ENCODE results near the gene SCRN3.
"Not testable (repeated sequence)": the region's sequence is repeated elsewhere in the genome, so short reads cannot be mapped to it uniquely, and the experiment has no call there.

SCRN3 gene

DNA sequence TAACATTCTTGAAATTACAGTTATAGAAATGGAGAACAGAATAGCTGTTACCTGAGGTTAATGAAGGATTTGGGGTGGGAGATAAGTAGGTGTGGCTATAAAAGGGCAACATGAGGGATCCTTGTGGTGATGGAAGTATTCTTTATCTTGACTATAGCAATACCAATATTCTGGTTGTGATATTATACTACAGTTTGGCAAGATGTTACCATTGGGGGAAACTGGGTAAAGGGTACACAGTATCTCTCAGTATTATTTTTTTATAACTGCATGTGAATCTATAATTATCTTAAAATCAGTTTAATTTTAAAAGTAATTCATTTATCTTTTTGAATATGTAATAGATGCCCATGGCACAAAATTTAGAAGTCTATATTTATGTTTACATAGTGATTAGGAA lies 8.1 kb downstream of the SCRN3 start:
- no peak for DNase-seq (ENCODE audit: low read depth)

DNA sequence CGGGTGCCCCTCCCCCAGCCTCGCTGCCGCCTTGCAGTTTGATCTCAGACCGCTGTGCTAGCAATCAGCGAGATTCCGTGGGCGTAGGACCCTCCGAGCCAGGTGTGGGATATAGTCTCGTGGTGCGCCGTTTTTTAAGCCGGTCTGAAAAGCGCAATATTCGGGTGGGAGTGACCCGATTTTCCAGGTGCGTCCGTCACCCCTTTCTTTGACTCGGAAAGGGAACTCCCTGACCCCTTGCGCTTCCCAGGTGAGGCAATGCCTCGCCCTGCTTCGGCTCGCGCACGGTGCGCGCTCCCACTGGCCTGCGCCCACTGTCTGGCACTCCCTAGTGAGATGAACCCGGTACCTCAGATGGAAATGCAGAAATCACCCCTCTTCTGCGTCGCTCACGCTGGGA lies 14.5 kb downstream of the SCRN3 start:
- not testable (repeated sequence) for DNase-seq (ENCODE audit: low read depth)

DNA sequence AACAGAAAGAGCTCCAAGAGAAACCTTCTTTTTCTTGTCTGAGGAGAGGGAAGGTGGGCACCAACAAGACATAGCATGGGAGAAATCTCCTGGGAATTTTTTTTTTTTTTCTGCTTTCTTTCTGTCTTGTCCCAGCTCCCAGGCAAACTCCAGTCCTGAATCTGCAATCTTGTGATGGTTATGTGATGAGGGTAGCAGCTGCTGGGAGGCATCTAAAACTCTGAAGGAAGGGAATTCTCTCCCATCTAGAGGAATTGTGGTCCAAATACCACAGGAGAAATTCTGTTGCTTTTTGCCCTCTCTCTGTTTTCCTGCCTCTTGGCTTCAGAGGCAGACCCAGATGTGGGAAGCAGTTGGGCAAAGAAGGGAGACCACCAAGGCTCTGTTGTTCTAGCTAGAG lies 16.7 kb downstream of the SCRN3 start:
- DNase-seq (ENCODE audit: low read depth), result no peak

DNA sequence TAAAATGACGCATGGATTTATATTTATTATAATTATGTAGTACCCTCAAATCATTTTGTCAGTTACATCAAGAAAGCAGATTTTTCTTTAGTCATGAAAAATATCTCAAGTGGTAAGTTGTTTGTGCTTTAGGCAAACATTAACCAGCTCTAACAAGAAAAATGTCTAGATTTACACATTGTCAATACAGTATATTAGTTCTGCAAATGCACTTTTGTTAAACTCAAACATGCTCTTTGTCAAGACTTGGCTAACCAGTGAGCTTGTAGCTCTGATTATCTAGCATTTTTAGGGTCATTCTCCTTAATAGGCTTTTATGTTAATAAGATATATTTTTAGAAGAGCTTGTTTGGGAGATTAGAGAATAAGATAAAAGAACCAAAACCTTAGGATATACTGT lies 32.7 kb downstream of the SCRN3 start:
- no peak for DNase-seq (ENCODE audit: low read depth)

DNA sequence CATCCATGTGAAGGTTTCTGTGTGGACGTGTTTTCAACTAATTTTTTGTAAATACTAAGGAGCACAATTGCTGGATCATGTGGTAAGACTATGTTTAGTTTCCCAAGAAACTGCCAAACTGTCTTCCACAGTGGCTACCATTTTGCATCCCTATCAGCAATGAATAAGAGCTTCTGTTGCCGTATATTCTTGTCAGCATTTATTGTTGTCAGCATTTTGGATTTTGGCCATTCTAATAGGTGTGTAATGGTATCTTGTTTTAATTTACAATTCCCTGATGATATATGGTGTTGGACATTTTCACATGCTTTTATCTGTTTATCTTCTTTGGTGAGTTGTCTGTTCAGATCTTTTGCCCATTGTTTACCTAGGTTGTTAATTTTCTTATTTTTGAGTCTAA lies 34.5 kb downstream of the SCRN3 start:
- no peak for DNase-seq (ENCODE audit: low read depth)

DNA sequence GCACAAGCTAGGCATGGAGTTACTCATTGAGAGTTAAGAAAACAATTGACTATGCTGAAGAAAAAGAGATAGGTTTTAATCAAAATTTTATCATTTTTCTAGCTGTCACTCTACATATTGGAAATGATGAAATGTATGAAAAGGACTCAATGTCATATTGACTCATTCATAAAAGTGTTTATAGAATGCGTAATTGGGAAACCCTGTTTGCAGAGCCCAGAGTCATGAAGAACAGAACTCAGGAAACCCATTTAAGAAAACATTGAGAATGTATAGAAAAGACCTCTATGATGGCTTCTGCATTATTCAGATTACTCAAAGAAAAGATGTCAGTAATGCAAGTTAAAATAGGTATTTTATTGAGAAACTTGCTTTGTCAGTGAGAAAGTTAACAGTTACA lies 36.4 kb downstream of the SCRN3 start:
- DNase-seq (ENCODE audit: low read depth), result no peak

DNA sequence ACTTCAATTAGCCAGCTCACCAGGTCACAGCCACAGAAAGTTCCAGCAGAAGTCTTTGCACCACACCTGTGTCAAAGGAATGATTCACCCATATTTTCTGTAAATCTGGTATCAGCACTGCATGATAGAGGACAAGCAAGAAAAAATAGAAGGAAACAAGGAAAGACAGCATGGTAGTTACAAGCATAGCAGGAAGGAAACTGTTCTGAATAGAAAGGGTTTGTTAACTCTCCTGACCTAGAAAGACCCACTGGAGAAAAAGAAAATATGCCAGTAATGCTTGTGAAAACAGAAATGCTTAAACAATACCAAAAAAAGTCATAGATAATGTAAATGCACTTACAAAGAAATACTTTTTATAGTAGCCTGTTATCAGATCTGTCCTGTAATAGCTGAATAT lies 40.8 kb downstream of the SCRN3 start:
- DNase-seq (ENCODE audit: low read depth), result no peak

DNA sequence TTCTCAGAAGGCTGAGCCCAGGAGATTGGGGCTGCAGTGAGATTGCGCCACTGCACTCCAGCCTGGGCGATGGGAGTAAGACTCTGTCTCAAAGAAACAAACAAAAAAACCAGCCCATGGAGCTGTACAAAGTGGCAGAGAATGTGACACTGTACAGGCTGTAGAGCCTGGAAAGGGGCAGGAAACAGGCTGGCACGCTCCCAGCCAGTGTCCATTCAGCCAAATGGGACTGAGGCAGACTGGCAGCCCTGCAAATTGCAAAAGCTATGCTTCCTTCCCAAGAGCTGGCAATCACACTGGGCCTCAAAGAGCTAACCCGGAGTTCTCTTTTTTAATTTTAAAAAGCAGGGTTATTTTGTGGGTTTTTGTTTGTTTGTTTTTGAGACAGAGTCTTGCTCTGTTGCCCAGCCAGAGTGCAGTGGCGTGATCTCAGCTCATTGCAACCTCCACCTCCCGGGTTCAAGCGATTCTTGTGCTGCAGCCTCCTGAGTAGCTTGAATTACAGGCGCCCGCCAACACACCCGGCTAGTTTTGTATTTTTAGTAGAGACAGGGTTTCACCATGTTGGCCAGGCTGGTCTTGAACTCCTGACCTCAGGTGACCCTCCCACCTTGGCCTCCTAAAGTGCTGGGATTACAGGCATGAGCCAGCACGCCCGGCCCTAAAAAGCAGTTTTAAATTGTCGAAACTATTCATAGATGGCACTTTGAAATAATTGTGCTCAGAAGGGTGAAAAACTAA lies 42.8 kb downstream of the SCRN3 start:
- no peak for DNase-seq (ENCODE audit: low read depth)

DNA sequence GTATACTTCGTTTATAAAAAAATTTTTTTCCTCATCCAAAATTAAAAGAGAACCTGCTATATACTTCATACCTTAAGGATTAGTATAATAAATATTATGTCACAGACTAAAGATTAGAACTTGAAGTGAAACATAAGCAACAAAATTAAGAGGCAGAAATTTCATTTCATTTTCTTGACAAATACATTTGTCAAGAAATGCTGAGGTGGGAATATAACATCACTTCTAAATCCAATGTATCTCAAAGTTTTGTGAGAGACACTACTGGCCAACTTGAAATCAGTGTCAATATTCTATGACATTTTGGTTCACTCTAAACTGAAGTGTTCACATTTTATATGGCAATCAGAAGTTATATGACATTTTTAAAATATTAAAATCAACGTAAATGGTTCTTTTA lies 43.8 kb downstream of the SCRN3 start:
- no peak for DNase-seq (ENCODE audit: low read depth)

DNA sequence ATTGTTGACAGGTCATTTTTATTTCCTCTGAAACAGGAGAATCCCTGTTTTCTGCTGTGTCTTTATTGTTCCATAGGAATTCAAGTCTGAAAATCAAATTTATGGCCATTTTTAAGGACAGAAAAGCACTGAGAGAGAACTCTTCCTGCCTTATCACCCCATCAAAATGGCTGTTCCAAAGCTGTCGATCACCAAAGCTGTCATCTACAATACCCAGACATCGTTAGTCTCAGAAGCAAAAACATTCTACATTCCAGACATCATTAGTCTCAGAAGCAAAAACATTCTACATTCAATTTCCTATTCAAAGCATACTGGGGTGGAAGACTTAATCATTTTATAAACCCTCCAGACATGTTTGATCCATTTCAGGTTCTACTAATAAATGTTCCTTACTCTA lies 44.4 kb downstream of the SCRN3 start:
- DNase-seq (ENCODE audit: low read depth), result no peak

DNA sequence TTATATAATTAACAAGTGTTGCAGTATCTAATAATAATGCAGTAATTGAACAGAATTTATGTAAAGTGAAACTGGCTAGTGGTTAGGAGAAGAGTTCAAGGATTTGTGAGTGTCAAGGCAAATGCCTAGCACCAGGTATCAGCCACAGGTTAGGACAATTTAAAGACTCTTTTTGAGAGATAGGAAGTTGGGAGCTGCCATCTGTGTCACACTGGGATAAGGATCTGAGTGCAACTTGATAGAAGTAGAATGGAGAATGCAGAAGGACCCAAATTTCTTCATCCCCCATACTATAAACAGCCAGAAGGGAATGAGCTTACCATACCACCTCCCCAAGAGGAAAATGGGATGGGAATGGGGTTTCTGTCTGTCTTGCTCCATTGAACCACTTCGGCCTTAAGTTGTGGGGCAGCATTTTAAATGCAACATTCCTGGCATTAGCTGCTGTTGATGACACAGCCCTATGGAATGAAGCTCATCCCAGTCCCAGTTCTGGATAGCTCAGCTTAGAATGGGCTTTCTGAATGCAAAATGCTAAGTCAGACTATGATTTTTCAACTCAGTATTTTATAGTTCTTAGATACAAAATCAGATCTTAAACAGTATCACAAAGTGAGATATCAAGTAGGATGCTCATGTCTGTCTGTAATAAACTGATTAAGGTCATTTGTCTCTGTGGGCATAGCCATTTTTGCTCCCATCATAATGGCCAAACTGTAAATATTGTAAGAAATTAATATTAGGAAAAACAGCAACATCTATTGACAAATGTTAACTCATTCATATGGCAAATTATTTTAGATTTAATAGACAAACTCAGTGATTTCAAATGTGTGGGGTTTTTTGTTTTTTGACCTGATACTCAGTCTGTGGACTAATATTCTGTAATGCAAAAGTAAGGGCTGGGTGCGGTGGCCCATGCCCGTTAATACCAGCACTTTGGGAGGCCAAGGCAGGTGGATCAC lies 47.3 kb downstream of the SCRN3 start:
- no peak for DNase-seq (ENCODE audit: low read depth)

DNA sequence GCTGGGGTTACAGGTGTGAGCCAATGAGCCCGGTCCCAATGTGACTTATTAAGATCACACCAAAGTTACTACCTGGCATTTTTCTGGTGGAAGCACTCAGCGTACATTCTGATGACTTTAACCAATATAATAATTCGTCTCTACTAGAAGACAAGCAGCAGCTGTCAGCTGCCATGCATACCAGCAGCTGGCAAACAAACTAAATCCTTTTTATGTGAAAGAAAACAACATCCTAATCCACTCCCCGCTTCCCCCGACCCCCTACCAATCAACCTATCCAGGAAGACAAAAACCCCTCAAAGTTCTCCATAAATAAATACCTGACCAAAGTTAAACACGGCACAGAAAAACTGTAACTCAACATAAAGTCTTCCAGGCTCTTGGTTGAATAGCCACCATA lies 49.2 kb downstream of the SCRN3 start:
- DNase-seq (ENCODE audit: low read depth), result no peak

DNA sequence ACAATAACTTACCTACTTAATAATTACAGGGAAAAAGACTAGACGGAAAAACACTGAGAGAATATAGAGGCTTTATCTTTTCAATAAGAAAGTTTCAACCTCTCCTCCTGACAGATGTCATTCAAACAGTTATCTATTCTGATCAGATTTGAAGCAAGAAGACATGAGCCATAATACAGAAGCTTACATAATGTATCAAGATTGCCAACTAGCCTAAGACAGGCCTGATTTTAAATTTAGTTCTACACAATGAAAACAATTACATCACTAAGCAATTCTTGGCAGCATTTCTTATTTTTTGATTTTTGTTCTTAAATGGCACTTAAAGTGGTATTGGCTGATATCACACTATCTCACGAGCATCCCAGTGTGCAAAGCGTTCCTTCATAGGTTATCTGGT lies 49.7 kb downstream of the SCRN3 start:
- DNase-seq (ENCODE audit: low read depth), result no peak

DNA sequence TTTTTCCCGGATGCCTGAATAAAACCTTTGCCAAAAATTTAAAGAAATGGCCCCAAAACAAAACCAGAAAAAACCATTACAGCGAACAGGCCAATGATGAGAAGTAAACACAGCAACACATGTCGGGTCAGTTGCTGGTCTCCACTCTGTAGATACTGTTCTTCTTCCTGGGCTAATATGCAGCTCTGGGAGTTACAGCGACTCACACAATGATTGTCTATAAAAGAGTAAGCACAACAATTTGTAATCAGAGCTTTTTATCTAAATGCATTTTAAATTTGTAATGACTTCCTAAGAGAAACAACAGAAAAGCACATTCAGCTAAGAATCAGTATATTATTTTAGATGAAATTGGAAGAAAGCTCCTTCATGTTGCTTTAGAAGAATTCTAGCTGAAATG lies 51.0 kb downstream of the SCRN3 start:
- no peak for DNase-seq (ENCODE audit: low read depth)

DNA sequence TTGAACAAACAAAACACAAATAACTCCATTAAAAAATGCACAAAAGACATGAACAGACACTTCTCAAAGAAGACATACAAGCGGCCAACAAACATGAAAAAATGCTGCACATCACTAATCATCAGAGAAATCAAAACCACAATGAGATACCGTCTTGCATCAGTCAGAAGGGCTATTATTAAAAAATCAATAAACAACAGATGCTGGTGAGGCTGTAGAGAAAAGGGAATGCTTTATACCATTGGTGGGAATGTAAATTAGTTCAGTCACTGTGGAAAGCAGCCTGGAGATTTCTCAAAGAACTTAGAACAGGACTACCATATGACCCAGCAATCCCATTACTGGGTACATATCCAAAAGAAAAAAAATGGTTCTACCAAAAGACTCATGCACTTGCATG lies 53.5 kb downstream of the SCRN3 start:
- DNase-seq (ENCODE audit: low read depth), result no peak

DNA sequence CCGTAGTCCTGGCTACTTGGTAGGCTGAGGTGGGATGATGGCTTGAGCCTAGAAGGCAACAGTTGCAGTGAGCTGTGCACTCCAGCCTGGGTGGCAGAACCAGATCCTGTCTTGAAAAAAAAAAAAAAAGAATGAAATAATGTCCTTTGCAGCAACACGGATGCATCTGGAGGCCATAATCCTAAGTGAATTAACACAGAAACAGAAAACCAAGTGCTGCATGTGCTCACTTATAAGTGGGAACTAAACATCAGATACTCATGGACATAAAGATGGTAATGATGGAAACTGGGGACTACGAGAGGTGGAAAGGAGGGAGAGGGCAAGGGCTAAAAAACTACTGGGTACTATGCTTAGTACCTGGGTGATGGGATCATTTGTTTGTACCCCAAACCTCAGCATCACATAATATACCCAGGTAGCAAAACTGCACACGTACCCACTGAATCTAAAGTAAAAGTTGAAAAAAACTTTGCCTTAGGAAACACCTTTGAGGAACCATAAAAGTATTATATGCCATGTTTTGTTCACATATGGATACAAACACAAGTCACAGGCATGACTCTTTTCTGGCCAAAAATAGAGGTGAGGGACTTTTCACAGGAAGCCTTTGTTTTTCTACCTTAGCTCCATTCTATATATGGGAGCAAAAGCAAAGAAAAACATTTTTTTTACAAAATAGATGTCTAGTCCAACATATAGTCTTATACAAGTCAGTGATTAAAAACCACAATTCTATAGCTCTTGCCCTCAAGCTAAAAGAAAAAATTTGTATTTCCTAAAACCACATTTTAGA lies 54.7 kb downstream of the SCRN3 start:
- no peak for DNase-seq (ENCODE audit: low read depth)

DNA sequence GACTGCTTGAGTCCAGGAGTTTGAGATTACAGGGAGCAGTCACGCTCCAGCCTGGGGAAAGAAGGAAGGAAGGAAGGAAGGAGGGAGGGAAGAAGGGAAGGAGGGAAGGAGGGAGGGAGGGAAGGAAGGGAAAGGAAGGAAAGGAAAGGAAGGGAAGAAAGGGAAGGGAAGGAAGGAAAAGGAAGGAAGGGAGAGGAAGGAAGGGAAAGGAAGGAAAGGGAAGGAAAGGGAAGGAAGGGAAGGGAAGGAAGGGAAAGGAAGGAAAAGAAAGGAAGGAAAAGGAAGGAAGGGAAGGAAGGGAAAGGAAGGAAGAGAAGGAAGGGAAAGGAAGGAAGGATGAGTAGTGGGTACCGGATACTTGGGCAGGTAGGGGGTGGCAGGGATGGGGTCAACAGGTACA lies 59.0 kb downstream of the SCRN3 start:
- DNase-seq (ENCODE audit: low read depth), result no peak

DNA sequence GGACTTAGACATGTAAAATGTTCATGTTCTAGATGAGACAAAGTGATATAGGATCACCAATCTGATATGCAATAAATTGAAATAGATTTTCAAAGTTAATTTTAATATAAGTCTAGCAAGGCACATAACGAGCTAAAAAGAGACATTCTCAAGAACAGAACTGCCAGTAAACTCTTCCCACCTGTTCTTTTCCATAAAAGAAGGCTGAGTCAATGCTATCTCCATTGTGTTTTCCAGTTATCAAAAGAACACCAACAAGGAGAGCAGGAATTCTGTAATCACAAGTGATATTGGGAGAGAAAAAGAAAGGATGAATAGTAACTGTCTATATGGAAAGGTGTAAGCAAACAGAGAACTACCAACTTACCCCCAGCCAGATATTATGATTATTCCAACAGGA lies 65.7 kb downstream of the SCRN3 start:
- no peak for DNase-seq (ENCODE audit: low read depth)

DNA sequence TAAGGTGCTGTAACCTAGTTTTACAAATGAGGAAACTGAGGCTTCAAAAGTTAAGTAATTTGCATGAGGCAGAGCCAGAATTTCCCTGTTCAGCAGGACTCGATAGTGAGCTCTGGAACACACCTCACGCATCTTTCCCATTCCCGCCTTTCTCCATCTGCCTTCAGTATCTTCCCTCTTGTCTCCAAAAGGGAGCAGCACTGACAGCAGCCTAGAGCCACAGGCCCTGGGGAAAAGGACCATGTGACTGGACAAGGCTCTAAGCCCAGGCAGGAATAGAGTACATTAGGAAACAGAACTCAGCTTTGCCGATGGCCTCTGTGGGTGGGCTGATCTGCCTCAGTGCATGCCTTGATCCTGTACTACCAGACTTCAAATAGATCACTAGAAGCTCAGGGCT lies 69.8 kb downstream of the SCRN3 start:
- DNase-seq (ENCODE audit: low read depth), result no peak

DNA sequence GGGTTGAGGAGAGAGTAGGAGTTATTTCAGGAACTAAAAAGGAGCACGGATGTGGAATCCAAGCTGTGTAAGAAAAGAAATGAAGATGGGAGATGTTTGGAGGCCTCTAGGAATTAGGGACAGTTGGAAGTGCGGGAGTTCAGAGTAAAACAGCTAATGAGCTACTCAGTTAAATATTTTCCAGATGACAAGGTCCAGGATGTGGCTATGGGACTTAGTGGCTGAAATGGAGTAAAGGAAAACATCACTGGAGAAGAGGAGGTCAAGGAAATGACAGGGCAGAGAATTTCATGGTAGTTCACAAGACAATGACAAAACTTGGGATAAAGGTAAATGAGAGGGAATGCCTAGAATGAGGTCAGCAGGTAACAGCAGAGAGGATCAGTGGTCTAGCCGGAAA lies 78.3 kb downstream of the SCRN3 start:
- no peak for DNase-seq (ENCODE audit: low read depth)

DNA sequence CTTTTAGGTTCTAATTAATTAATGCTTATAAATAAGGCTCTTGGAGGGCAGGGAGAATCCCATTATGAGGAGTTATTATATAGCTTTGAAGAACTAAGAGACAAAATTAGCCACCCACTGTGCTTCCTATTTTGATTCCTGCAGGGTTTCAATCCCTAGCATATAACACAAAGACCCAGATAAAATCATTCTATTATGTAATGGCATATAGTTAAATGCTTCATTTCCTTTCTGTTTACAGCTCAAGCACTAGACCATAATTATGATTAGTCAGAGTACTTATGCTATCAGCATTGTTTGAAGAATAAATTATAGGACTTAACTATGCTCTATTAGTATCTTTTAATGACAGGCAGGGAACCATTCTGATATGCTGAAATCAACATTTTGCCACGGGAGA lies 82.2 kb downstream of the SCRN3 start:
- no peak for DNase-seq (ENCODE audit: low read depth)
